Right kidney (tissue), 9 donors: Measurements from ENCODE around the gene AMY1C.
"Not testable (repeated sequence)": the region's sequence is repeated elsewhere in the genome, so short reads cannot be mapped to it uniquely, and the experiment has no call there.

Experiments used
- DNase-seq: peaks from one replicate; pipeline ENCODE4 v3.0.0-alpha.2; 2016
- long read RNA-seq, 8 donors: transcript quantifications; one replicate each; lab custom pipeline, GENCODE V29; 2026

AMY1C gene
- long read RNA-seq, donor 1 = 0 reads
- long read RNA-seq, donor 2 = 0 reads
- long read RNA-seq, donor 3 = 0 reads
- long read RNA-seq, donor 4 = 0 reads
- long read RNA-seq, donor 5 = 0 reads
- long read RNA-seq, donor 6 = 0 reads
- long read RNA-seq, donor 7 = 0 reads
- long read RNA-seq, donor 8 = 0 reads

- DNase-seq = not testable (repeated sequence)
Measured at GRCh38 chr1:103749598-103749997, at the start of gene AMY1C. Gene AMY1C (plus strand): TSS chr1:103749898. CDS start chr1:103750470, 572 bp downstream.

- DNase-seq = not testable (repeated sequence)
Measured at GRCh38 chr1:103700669-103701068, 49.0 kb upstream of the AMY1C start.

GRCh38 chr1:103701256-103701655 lies 48.4 kb upstream of the AMY1C start:
- DNase-seq = not testable (repeated sequence)

DNA sequence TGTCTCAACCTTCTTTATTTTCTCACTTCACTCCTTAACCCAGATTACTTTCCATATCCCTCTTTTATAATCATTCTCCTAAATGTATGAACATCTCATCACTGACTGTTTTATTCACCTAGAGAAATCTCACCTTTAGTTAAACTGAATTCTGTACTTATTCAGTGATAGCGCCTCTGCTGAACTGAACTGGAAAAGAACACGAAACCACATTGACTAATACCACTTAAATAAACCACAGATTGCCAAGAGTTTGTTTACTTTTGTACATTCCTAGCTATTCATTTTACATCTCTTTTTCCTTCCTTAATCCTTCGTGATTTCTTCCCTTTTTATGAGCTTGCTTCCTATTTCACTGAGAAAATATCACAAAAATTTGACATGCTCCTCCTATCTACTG lies 42.0 kb upstream of the AMY1C start:
- DNase-seq = not testable (repeated sequence)

DNA sequence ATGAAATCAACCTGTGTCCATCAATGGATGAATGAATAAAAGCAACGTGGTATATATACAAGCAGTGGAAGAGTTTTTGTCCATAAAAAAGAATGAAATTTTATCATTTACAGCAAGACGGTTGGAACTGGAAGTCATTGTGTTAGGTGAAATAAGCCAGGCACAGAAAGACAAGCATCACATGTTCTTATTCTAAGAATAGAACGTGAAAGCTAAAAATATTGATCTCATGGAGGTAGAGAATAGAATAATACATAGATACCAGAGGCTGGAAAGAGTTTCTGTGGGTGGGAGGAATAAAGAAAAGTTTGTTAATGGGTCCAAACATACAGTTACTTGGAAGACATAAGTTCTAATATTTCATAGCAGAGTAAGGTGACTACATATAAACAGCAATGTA lies 39.3 kb upstream of the AMY1C start:
- not testable (repeated sequence) for DNase-seq

GRCh38 chr1:103717404-103717803 lies 32.3 kb upstream of the AMY1C start:
- DNase-seq = not testable (repeated sequence)

DNA sequence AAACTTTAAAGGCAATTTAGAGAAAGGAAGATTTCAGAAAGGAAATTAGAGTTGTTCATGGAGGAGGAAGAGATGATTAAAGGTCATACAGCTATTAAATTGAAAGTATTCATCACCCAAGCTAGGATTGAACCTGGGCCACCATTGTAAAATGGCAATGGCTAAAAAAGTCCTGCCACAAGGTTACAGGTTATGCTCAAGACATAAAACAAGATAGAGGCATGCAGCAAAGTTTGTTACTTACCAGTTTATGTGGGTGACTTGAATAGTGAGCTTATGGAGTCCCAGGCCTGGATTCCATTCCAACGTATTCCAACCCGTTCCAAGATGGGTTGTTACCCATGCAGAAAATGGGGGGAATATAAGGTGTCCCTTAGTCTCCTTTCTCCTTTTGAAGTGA lies 28.2 kb upstream of the AMY1C start:
- DNase-seq = not testable (repeated sequence)

DNA sequence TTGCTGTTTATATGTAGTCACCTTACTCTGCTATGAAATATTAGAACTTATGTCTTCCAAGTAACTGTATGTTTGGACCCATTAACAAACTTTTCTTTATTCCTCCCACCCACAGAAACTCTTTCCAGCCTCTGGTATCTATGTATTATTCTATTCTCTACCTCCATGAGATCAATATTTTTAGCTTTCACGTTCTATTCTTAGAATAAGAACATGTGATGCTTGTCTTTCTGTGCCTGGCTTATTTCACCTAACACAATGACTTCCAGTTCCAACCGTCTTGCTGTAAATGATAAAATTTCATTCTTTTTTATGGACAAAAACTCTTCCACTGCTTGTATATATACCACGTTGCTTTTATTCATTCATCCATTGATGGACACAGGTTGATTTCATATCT lies 14.4 kb upstream of the AMY1C start:
- DNase-seq = not testable (repeated sequence)

GRCh38 chr1:103738031-103738430 lies 11.7 kb upstream of the AMY1C start:
- not testable (repeated sequence) for DNase-seq

- not testable (repeated sequence) for DNase-seq
Measured at GRCh38 chr1:103744449-103744848, 5.2 kb upstream of the AMY1C start.

GRCh38 chr1:103745040-103745439 lies 4.7 kb upstream of the AMY1C start:
- not testable (repeated sequence) for DNase-seq

DNA sequence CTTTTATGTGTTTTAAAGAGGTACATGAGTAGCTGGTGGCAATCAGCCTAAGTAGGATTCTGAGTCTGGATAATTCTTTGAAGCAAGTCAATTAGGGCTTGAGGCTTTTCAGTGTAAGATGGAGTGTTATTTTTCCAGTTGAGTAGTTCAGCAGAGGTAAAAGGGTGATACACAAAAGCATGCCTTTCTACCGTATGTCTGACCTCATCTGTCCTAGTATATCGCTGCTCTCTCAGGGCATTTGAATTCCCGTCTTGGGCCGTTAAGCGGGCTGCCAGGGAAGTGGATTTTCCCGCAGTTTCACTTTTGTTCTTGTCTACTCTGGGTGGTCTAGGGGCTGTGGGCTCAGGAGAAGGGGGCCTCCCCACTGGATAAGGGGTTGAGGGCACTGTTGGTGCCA lies 1.4 kb upstream of the AMY1C start:
- DNase-seq = not testable (repeated sequence)

DNA sequence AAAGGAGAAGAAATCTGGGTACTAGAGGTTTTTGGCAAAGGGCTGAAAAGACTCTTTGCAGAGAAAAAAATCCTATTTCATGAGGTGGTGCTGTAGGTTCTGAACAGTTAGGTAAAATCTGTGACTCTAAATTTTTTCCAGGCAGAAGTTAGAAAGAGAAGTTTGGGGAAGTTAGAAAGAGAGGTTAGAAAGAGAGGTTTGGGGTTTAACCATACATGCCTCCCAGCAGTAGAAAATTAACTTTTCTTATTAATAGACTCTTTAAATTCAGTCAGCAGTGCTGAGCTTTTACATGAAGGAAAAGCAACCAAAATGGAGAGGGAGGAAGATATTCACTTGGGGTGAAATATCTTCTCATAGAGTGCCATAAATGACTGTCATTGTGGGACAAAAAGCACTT lies 12.2 kb downstream of the AMY1C start:
- DNase-seq = no peak

GRCh38 chr1:103779932-103780331 lies 30.2 kb downstream of the AMY1C start:
- DNase-seq = no peak

DNA sequence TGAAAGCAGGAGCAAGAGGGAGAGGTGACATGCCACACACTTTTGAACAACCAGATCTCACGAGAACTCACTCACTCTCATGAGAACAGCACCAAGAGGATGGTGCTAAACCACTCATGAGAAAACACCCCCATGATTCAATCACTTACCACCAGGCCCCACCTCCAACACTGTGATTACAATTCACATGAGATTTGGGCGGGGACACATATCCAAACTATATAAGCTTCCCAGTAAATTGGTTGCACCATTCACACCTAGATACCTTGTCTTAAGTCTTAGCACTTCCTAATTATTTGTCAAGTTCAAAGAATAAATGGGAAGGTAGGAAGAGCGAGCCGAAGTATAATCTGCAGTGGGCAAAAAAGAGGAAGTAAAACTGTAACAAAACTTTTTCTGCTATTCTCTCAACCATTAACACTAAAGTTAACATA lies 34.3 kb downstream of the AMY1C start:
- DNase-seq = no peak

DNA sequence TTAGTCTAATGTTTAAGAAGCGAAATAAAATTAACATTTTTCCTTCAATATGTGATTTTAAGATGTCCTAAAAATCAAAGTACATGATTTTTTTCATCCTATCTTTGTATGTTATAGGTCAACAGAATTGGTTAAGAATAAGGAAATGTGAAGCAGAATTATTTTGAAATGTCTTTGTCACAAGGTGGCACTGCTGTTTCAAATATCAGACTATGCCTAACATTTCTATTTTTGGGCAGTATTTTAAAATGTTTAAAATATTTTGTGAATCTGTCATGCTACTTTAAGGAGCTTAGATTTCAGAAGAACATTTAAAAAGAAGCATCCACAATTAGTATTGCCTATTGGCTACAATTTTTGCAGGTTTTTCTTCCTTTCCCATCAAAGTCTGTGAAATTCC lies 38.7 kb downstream of the AMY1C start:
- DNase-seq = no peak

- DNase-seq = no peak
Measured at GRCh38 chr1:103790172-103790571, 40.5 kb downstream of the AMY1C start.
